HCEC 1CT (cell line): ENCODE measurements around the gene SUCNR1.
"Not testable (repeated sequence)": the region's sequence is repeated elsewhere in the genome, so short reads cannot be mapped to it uniquely, and the experiment has no call there.

Source experiments
- DNase-seq: peaks from one replicate; pipeline ENCODE4 v3.0.0-alpha.2; 2017

SUCNR1 gene

DNA sequence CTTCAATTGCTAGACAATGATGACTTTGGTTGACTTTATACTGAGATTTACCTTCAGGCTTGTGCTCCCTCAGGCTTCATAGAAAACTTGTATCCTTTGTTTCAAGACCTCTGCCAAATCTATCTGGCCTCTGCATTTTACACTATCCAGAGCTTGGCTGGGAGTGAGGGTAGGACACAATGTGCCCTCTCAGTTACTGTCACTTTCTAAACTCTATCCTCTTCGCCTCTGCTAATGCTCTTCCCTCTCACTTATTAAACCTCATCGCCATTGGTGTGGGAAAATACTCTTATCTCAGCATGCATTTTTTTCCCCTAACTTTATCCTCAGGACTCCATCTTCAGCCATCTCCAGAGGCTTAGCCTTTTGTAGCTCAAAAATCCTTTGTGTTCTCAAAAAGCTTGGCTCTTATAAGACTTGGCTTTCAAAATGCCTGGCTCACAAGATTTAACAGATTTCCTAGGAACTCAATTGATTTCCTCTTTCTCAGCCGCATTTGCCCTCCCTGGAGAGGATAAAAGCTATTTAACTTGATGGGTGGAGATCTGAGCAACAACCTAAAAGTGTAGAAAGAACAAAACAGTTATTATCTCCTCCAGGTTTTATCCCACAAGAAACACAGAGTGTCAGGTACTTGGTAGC lies 28.3 kb downstream of the SUCNR1 start:
- no peak for DNase-seq

- peak; percentile 44 for DNase-seq
These were observed 30.1 kb downstream of the SUCNR1 start for GRCh38 chr3:151903501-151903991.

DNA sequence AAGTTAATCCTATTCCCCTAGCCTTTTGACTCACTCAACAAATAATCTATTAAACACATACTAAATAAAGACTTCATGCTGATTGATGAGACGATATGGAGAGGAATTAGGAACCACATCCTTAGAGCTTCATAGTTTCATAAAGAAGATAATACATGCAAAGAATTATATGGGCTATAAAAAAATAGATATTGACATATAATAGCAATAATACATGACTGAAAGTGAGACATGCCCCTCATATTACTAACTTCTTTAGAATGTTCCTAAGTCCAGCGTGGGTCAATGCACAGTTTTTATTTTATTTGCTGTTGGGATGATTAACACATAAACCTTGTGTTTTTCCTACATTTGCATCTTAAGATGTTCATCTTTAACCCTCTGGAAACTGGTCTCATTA lies 32.2 kb downstream of the SUCNR1 start:
- DNase-seq: no peak

DNA sequence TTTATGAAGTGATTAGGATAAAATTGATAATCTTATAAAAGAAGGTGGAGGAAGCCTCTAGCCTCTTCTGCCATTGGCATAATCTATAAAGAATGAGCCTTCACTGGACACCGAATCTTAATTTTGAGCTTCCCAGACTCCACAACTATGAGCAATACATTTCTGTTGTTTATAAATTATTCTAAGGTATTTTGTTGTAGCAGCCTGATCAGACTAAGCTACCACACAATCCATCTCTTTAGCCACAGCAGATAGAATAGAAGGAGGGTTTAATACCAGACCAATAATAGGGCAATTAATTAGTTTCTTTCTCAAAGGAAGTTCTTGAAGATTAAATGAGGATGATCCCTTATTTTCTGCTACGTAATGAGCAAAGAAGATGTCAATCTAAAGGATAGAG lies 33.3 kb downstream of the SUCNR1 start:
- DNase-seq: no peak

DNA sequence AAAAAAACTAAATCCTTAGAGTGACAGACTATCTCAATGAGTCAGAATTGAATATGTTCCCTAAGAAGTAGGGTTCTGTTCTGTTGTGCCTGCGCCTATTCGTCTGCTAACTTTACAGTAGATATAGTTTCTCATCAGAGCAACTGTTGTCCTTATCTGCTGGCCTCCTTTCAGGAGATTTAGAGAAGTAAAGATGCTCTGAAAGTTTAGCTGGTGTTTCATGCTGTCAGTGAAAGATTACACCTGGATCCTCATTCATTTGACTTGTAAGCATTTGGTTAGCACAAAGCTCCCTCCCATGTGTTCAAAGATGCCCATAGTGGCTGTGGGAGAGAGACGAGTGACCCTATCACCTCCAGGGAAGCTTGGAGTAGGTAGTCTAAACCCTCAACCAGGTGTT lies 35.0 kb downstream of the SUCNR1 start:
- DNase-seq: no peak

DNA sequence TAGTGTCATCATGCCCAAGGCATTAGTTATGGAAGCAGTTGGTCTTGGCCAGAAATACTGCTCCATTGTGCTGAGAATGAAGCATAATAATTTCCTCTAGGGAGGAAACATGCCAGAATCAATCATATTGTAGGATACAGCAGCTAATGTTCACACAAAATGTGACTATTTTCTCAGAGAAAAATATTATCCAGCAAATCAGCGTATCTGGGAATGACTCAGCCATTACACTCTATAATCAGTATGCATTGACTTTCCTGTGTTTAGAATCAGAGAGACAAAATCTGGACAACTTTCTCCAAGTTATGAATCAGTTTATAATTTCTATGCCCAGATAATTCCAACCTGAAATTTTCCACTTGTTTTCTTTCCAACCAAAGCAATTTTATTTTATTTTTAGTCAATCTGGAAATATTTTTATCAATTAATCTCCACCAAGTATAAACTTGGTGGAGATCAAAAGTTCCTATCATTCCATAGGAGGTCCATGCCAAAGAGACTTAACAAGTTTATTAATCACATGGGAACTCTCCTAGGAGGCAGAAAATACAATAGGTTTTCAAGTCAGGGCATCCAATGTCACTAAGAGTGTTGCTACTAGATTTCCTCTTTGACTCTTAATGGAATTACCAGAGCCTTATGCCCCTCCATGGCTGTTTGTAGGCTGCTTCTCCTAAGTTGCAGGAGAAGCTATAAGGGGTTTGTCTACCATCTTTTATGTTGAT lies 36.4 kb downstream of the SUCNR1 start:
- peak; percentile 60 for DNase-seq

GRCh38 chr3:151911462-151911861 lies 38.0 kb downstream of the SUCNR1 start:
- DNase-seq: no peak

GRCh38 chr3:151912028-151912427 lies 38.6 kb downstream of the SUCNR1 start:
- DNase-seq: peak; percentile 61

- DNase-seq: no peak
These were observed 43.3 kb downstream of the SUCNR1 start for GRCh38 chr3:151916781-151917180.

DNA sequence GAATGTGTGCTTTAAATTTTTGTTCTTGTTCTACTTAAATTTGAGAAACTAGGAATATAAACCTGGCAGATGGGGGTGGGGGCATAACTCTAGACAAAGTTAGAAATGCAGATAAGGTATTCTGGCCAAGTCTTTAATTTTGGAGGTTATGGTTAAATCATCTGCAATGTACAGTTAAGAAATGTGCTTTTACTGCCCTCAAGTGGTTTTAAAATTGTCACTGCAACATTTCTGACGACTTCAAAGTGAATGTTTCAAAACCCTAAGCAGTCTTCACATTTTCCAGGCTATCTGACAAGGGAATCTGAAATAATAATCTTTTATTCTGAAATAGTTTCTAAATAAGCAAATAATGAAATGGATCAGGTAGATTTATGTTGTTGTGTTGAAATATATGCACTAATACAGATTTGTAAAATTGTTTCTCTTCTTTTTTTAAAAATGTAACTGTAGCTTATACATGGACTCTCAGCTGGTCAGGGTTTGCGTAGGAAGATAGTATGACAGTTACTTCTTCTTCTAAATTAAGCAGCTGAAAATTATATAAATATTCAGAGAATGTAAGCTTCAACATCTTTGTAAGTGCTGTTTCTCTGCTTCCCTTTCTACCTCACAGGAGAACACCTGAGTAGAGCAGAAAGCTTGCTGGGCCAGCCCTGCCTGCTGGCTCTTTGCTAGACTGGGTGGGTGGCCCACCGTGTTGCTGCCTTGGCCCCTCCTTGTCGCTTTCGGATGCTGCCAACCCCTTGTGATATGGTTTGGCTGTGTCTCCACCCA lies 45.0 kb downstream of the SUCNR1 start:
- peak; percentile 65 for DNase-seq

GRCh38 chr3:151919030-151919328 lies 45.5 kb downstream of the SUCNR1 start:
- DNase-seq: no peak

DNA sequence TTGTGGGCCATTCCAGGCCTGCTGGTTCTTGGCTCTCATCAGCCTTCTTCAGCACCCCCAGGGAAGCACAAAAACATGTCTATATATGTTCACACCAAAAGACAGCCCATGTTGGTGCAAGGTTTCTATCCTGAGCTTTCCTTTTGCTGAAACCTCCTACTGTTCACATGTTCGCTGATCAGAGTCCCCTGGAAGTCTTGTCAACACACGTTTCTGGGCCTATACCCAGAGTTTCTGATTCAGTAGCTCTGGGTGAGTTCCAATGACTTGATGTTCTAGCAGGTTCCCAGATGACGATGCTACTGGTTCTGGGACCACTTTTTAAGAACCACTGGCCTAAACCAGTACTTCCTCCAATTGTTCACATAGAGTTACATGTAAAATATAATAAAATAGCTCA lies 46.0 kb downstream of the SUCNR1 start:
- no peak for DNase-seq

DNA sequence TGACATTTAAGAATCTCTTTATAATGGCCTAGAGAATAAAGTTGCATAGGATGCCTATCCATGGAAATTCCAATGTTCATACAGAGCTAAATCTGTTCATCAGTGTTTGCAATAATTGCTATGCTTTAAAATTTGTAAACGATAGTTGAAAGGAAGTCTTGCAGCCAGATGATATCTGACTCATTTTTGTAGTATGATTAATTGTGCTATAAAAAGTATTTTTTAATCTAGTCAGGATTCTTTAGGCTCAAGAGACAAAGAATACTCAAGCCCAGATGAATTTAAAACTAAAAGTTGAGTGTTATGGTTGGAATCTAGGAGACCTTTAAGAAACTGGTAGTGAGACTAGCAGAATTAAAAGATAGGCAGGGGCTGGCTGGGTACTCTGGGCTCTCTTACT lies 50.5 kb downstream of the SUCNR1 start:
- peak; percentile 88 for DNase-seq

DNA sequence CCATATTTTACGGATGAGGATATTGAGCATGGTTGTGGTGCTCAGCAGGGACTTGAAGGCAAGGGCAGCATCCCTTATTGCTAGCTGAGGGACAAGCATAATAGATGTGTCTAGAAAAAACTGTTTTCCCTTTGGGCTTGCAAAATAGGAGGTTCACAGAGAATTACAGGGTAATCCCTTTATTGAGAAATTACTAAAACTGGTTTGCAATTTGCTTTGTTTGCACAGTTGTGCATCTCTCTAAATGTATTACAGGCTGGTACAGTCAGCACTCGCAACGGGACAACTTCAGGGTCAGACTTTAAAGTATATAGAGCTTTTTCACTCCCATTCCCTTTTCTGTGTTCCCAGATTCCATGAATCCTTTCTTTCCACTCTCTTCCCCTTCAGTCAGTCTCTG lies 51.3 kb downstream of the SUCNR1 start:
- no peak for DNase-seq

- no peak for DNase-seq
These were observed 52.0 kb downstream of the SUCNR1 start for GRCh38 chr3:151925419-151925818.

GRCh38 chr3:151925876-151926275 lies 52.4 kb downstream of the SUCNR1 start:
- DNase-seq: peak; percentile 78

- peak; percentile 62 for DNase-seq
These were observed 53.5 kb downstream of the SUCNR1 start for GRCh38 chr3:151926956-151927355.

- DNase-seq: not testable (repeated sequence)
These were observed 54.6 kb downstream of the SUCNR1 start for GRCh38 chr3:151927915-151928525.

- DNase-seq: peak; percentile 53
These were observed 57.7 kb downstream of the SUCNR1 start for GRCh38 chr3:151931171-151931570.

- DNase-seq: no peak
These were observed 59.9 kb downstream of the SUCNR1 start for GRCh38 chr3:151933234-151933853.
